Activated CD4-positive, alpha-beta T cell treated with anti-CD3 and anti-CD28 coated beads, Interleukin-2, amount 10 ng/mL, durations not matched to agents 24 days and 14 days (primary cell): Measurements from ENCODE around the gene SLC26A9. TPM values are rescaled to one million over a fixed set of nuclear protein-coding genes. Genes with fewer than 3 reads are reported as not detected.
"Not testable (repeated sequence)": the region's sequence is repeated elsewhere in the genome, so short reads cannot be mapped to it uniquely, and the experiment has no call there.

Experiments
- DNase-seq: peaks from one replicate; pipeline ENCODE4 v3.0.0; 2022
- H3K27ac Mint-ChIP-seq: one replicate; pipeline ENCODE4 v1.8.0; 2022; ENCODE audit warnings: mild to moderate bottlenecking, mixed read lengths
- H3K27me3 Mint-ChIP-seq: one replicate; pipeline ENCODE4 v1.8.0; 2022; ENCODE audit warnings: mixed read lengths
- H3K36me3 Mint-ChIP-seq: one replicate; pipeline ENCODE4 v1.8.0; 2022; ENCODE audit warnings: low read depth, mild to moderate bottlenecking, mixed read lengths
- H3K4me1 Mint-ChIP-seq: one replicate; pipeline ENCODE4 v1.8.0; 2021; ENCODE audit warnings: mixed read lengths
- H3K4me3 Mint-ChIP-seq: one replicate; pipeline ENCODE4 v1.8.0; 2022; ENCODE audit warnings: mild to moderate bottlenecking, moderate library complexity, mixed read lengths
- H3K9me3 Mint-ChIP-seq: one replicate; pipeline ENCODE4 v1.8.0; 2021; ENCODE audit warnings: mixed read lengths
- intact Hi-C: fragments of 100-400 bp; cut with micrococcal nuclease; formaldehyde crosslinking; loops from one replicate; pipeline ENCODE4 v1.15.1; 2023
- total RNA-seq: library from RNA; stranded (reverse); gene quantifications from 2 replicates; pipeline ENCODE4 v1.2.3, GENCODE V29; 2022

The SLC26A9 gene
- total RNA-seq, 1 donor from 2014 or later: not detected

DNA sequence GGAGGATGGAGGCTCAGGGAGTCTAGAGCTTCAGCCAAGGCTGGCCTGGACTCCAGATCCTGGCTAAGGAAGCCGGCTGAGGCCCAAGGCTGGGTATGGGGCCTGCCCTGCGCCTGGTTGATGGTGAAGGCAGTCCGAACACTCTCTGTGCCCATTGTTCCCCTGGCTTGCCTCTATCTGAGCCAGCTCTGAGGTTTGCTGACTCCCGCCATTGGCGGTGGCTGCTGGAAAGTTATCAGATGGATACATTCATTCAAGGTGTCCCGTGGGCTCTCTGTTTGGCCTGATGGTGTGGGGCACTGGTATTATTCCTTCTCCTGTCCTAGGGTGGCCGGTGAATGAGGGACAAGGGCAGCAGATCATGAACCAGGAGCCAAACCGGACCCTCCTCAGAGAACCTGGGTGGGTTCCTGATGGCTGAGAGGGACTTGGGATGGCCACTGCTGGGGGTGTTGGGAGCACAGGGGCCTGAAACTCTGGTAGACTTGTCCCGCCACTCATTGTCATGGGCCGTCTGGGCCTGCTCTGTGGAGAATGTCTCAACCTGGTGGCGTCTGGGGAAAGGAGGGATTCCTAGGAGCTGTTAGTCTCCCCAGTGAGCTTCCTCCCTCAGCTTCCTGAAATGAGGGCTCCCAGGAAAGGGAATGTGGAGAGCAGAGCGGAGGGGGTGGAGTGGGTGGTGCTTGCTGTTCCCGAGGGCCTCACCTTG lies 22.2 kb downstream of the SLC26A9 start:
- H3K27me3 Mint-ChIP-seq: peaks cover 11% of the 10 kb centered on the region

DNA sequence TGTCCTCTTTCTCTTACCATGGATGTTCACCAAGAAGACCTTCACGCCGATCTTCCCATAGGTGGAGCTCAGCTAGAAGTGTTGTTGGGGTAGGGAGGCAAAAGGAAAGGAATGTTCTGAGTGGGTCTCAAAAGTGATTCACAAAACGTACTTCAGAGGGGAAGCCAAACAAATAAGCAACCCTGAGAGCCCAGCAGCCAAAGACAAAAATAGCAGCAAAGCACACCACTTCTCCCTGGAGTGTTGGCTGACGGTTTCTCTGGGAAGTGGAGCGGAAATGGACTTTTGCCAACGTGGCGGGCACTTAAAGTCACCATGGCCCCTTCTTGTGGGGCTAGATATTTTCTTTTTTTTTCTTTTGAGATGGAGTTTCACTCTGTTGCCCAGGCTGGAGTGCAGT lies 23.1 kb downstream of the SLC26A9 start:
- no peaks in the 10 kb centered on the region for H3K4me1 Mint-ChIP-seq
- no peaks in the 10 kb centered on the region for H3K9me3 Mint-ChIP-seq
- H3K4me3 Mint-ChIP-seq: no peak overlapping the region
- H3K27ac Mint-ChIP-seq: no peak overlapping the region
- DNase-seq: no peak
- peaks cover 11% of the 10 kb centered on the region for H3K27me3 Mint-ChIP-seq
- intact Hi-C loops: no loop called here
- H3K36me3 Mint-ChIP-seq: no peaks in the 10 kb centered on the region

More for the DNA sequence above, 22.2 kb downstream of the SLC26A9 start:
- intact Hi-C loops: no loop called here
- Mint-ChIP-seq H3K36me3 (no peaks in the 10 kb centered on the region), H3K27ac (no peak overlapping the region), H3K9me3 (no peaks in the 10 kb centered on the region), H3K4me3 (no peak overlapping the region), H3K4me1 (no peaks in the 10 kb centered on the region)
- DNase-seq: no peak

DNA sequence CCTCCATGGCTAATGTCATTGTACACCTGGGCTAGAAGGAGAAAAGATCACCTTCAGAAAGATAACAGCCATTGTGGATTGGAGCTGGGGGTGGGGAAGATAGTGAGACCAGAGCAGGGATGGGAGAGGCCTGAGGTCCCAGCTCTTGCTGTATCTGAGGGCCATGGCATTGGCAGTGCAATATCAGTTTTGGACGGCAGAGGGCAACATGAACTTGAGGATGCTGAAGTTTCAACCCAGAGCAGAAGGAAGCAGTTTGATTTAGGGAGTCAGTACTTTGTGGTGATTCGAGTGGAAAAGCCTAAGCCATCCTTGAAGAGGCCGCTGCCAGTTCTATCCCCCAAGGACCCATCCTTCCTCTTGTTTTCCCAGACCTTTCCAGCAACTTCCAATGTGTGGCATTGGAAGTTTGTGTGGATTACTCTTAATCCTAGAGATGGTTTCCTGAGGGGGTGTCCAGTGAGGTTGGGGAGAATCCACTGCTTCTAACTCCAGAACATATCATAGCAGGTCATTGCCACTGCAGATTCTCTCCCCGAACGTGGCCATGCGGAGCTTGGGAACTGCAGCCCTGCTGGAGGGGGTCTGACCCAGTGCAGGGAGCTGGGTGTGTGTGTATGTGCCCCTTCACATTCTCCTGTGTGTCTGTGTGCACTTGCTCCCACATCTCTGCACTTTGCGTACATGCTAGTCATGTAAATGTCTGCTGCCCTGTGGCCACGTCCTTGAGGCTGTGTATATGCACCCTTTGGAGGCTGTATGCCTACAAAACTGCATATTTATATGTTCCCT lies 24.1 kb downstream of the SLC26A9 start:
- no peak overlapping the region for H3K27ac Mint-ChIP-seq
- H3K4me3 Mint-ChIP-seq: no peak overlapping the region
- DNase-seq: peak; percentile 91
- no peaks in the 10 kb centered on the region for H3K9me3 Mint-ChIP-seq
- H3K4me1 Mint-ChIP-seq: no peaks in the 10 kb centered on the region
- H3K27me3 Mint-ChIP-seq: peaks cover 8% of the 10 kb centered on the region
- no peaks in the 10 kb centered on the region for H3K36me3 Mint-ChIP-seq
- intact Hi-C loops: loop anchor here (1.0 kb wide), 3 partner anchors 58 to 187 kb away; no protein-coding TSS in a partner anchor

DNA sequence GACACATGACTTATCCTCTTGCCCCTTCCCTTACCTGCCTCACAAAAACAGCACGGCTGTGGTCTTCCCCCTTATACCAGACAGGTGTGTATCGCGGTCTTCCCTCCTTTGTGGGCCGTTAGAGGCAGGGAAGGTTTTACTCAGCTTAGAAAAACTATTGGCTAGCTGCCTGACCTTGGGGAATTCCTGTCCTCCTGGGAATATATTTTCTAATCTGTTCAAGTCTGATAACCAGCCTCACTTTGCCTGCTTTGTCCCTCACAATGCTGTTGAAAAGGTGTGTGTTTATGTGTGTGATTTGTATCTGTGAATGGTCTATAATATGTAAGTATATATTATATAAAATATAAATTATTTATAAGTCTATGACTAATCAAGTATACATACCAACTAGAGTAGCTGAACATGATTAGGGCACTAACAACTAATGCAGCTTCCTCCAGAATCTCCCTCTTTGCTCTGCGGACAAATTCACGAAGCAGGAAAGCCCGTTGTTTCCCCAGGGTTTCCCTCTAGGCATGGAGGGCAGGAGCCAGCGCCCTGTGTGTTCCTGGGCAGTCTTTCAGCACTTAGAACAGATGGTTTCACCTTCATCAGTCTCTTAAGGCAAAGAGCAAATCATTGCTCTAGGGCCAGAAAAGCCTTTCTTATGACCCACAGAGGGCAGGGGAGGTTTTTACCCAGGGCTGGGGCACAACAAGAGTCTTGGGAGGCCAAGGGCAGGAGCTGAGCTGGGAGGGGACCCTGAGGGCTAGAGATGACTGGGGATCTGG lies 25.6 kb downstream of the SLC26A9 start:
- Mint-ChIP-seq H3K4me1 (no peaks in the 10 kb centered on the region), H3K27ac (no peak overlapping the region), H3K9me3 (no peaks in the 10 kb centered on the region), H3K36me3 (no peaks in the 10 kb centered on the region), H3K27me3 (peaks cover 10% of the 10 kb centered on the region), H3K4me3 (no peak overlapping the region)
- no peak for DNase-seq
- intact Hi-C loops: no loop called here

DNA sequence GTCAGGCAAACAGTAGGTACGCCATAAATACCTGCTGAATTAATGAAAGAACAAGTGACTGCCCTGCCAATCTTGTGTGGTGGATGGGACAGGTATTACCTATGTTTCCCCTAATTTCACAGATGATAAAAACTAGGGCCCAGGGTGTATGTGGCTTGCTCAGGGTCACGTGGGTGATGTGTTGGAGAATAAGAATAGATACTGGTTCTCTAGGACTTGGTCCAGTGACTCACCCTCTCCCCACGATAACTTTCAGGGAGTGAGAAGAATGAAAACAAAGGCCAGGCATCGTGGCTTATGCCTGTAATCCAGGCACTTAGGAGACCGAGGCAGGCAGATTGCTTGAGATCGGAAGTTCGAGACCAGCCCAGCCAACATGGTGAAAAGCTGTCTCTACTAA lies 26.7 kb downstream of the SLC26A9 start:
- Mint-ChIP-seq H3K36me3 (no peaks in the 10 kb centered on the region), H3K4me3 (no peak overlapping the region), H3K27ac (no peak overlapping the region), H3K27me3 (peaks cover 13% of the 10 kb centered on the region), H3K9me3 (no peaks in the 10 kb centered on the region), H3K4me1 (no peaks in the 10 kb centered on the region)
- intact Hi-C loops: no loop called here
- no peak for DNase-seq

DNA sequence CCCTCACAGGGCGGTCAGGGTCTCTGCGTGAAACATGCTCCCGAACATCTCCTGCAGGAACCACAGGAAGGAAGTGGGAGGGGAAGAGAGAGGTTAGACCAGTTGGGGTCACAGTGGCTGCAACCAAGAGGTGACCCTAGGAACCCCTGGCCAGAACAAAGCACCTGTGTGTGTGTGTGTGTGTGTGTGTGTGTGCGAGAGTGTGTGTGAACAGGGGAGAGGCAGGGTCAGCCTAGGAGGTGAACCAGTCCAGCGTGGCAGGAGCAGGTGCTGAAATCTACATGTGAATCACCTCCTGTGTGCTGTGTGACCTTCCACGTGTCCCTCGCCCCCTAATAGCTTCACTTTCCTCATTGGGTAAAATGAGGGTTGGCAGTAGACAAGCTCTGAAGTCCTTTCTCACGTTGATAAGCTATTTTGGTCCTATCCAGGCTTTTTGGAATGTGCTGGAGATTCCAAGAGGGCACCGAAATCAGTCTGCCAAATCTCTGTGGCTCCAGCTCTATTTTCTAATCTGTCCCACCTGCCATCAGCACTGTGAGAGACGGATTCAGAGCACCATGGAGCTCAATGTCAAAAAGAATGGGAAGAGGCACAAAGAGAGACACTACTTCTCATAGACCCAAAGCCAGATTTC lies 27.8 kb downstream of the SLC26A9 start:
- peaks cover 14% of the 10 kb centered on the region for H3K27me3 Mint-ChIP-seq
- intact Hi-C loops: no loop called here
- no peaks in the 10 kb centered on the region for H3K4me1 Mint-ChIP-seq
- no peaks in the 10 kb centered on the region for H3K36me3 Mint-ChIP-seq
- no peak overlapping the region for H3K4me3 Mint-ChIP-seq
- H3K27ac Mint-ChIP-seq: no peak overlapping the region
- no peaks in the 10 kb centered on the region for H3K9me3 Mint-ChIP-seq
- no peak for DNase-seq

DNA sequence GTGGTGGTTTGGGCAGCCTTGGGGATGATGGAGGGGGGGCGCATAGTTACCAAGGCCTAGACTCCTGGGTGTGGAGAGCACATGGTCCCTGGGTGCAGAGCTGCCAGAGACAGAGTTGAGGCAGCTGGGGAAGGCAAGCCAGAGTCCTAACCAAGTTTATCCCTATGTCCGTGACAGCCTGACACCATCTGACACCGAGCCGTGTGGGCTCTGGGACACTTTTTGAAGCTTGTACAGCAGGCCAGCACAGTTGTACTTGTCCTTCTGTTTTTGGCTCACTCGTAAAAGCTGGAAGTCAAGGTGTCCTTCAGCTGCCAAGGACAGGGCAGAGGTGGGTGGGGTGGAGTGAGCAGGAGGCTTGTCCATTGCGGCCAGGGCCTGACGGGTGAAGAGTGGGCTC lies 28.5 kb downstream of the SLC26A9 start:
- no peaks in the 10 kb centered on the region for H3K36me3 Mint-ChIP-seq
- H3K27me3 Mint-ChIP-seq: peaks cover 11% of the 10 kb centered on the region
- H3K4me3 Mint-ChIP-seq: no peak overlapping the region
- intact Hi-C loops: no loop called here
- H3K4me1 Mint-ChIP-seq: no peaks in the 10 kb centered on the region
- H3K9me3 Mint-ChIP-seq: no peaks in the 10 kb centered on the region
- no peak for DNase-seq
- H3K27ac Mint-ChIP-seq: no peak overlapping the region

DNA sequence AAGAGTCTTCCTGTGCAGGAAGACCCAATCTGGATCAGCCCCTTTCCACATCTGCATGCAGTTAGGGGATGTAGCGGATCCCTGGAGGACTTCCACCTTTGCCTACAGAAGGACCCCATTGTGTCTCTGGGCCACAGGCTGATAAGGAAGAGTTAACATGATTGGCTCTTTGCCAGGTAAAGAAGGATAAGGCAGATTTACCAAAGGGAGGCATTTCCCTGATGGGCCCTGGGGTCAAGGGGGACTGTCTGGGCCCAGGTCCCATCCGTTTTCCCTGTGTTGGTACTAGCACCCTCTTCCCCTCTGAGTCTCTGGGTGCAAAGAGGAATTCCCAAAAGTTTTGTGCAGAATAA lies 29.1 kb downstream of the SLC26A9 start:
- intact Hi-C loops: no loop called here
- Mint-ChIP-seq H3K9me3 (no peaks in the 10 kb centered on the region), H3K36me3 (no peaks in the 10 kb centered on the region), H3K27ac (no peak overlapping the region), H3K27me3 (peaks cover 16% of the 10 kb centered on the region), H3K4me3 (no peak overlapping the region), H3K4me1 (no peaks in the 10 kb centered on the region)
- DNase-seq: no peak

DNA sequence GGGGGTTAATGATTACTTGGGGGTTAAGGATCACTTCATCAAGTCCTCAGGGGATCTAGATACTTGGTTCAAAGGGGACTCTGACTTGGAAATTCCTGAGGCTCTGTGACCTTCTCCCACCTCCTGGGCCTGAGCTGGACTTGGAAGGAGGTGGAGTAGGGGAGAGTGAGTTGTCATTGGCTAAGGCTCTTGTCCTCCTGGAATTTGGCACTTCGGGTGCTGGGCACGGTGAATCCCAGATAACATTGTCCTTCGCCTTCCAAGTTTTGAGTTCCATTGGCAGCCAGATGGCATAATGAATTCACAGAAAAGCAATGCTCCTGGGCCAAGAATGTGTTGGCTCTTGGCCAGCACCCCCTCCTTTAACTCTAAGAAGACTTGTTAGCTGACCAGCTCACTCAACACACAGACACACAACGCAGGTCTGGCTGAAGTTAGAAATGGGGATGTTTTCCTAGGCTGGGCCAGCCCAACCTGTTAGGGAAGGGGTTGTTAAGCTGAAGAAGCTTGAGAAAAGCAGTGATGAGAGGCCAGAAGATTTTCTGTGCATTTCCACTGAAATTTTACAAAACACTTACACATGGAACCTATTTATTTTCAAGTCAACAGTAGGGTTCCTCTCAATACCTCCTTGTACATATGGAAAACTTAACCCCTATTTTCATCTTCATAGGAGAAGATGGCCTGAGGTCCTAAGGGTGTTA lies 29.7 kb downstream of the SLC26A9 start:
- no peak overlapping the region for H3K4me3 Mint-ChIP-seq
- H3K27me3 Mint-ChIP-seq: peaks cover 14% of the 10 kb centered on the region
- no peak overlapping the region for H3K27ac Mint-ChIP-seq
- no peaks in the 10 kb centered on the region for H3K36me3 Mint-ChIP-seq
- H3K9me3 Mint-ChIP-seq: no peaks in the 10 kb centered on the region
- H3K4me1 Mint-ChIP-seq: no peaks in the 10 kb centered on the region
- intact Hi-C loops: no loop called here
- DNase-seq: no peak

DNA sequence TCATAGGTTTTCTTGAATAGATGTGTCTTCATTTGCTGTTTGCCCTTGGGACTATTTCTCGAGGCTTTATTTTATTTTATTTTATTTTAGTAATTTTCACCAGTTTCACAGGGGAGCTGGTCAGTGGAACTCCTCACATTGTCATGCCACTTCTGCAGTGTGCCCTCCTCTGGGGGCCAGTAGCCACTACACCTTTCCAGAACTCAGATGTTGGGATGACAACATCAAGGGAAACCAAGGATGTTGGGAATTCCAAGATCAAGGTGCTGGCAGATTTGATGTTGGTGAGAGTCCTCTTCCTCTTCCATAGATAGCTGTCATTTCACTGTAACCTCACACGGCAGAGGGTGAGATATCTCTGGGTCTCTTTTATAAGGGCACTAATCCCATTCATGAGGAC lies 35.5 kb downstream of the SLC26A9 start:
- Mint-ChIP-seq H3K36me3 (no peaks in the 10 kb centered on the region), H3K9me3 (no peaks in the 10 kb centered on the region), H3K4me3 (no peak overlapping the region), H3K27me3 (peaks cover 26% of the 10 kb centered on the region), H3K27ac (no peak overlapping the region), H3K4me1 (no peaks in the 10 kb centered on the region)
- DNase-seq: no peak
- intact Hi-C loops: no loop called here

DNA sequence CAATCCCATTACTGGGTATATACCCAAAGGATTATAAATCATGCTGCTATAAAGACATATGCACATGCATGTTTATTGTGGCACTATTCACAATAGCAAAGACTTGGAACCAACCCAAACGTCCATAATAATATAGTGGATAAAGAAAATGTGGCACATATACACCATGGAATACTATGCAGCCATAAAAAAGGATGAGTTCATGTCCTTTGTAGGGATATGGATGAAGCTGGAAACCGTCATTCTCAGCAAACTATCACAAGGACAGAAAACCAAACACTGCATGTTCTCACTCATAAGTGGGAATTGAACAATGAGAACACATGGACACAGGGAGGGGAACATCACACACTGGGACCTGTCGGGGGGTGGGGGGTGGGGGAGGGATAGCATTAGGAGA lies 38.2 kb downstream of the SLC26A9 start:
- peaks cover 46% of the 10 kb centered on the region for H3K27me3 Mint-ChIP-seq
- H3K9me3 Mint-ChIP-seq, H3K4me3 Mint-ChIP-seq, DNase-seq, H3K27ac Mint-ChIP-seq, H3K36me3 Mint-ChIP-seq, H3K4me1 Mint-ChIP-seq, intact Hi-C loops: not testable (repeated sequence)

DNA sequence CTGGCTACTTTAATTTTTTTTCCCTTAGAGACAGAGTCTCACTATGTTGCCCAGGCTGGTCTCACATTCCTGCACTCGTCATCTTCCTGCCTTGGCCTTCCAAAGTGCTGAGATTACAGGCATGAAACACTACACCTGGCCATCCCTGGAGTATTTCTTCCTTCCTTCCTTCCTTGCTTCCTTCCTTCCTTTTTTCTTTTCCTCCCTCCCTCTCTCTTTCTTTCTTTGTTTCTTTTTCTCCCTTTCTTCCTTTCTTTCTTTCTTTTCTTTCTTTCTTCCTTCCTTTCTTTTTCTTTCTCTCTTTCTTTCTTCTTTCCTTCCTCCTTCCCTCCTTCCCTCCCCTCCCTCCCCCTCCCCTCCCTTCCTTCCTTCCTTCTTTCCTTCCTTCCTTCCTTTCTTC lies 46.9 kb downstream of the SLC26A9 start:
- no peak overlapping the region for H3K27ac Mint-ChIP-seq

DNA sequence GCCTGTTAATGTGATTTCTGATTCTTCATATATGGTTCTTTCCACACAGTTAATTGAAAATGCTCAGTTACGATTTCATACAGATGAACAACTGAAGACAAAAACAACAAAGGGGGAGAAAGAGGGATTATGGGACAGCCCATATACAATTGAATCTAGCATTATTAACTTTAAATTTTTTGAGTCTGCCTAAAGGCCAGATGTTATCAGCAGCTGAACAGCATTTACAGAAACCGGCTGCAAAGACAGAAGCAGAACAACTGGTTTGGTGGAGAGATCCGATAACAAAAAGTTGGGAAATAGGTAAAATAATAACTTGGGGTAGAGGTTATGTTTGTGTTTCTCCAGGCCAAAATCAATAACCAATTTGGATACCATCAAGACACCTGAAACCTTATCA lies 49.1 kb downstream of the SLC26A9 start:
- peaks cover 15% of the 10 kb centered on the region for H3K9me3 Mint-ChIP-seq
- H3K4me3 Mint-ChIP-seq, intact Hi-C loops, H3K27ac Mint-ChIP-seq, DNase-seq, H3K36me3 Mint-ChIP-seq, H3K4me1 Mint-ChIP-seq: not testable (repeated sequence)
- peaks cover 36% of the 10 kb centered on the region for H3K27me3 Mint-ChIP-seq

More for the DNA sequence above, 46.9 kb downstream of the SLC26A9 start:
- DNase-seq: no peak
- no peak overlapping the region for H3K4me3 Mint-ChIP-seq
- intact Hi-C loops: no loop called here
- peaks cover 2% of the 10 kb centered on the region for H3K4me1 Mint-ChIP-seq
- H3K9me3 Mint-ChIP-seq: peaks cover 5% of the 10 kb centered on the region
- peaks cover 42% of the 10 kb centered on the region for H3K27me3 Mint-ChIP-seq
- no peaks in the 10 kb centered on the region for H3K36me3 Mint-ChIP-seq
